Colon (tissue), 2 donors: ENCODE results near the gene TYR.
"Not testable (repeated sequence)": the region's sequence is repeated elsewhere in the genome, so short reads cannot be mapped to it uniquely, and the experiment has no call there.

Experiments used
- FAIRE-seq: peaks from 2 replicates; lab custom pipeline; 2012; peaks lifted over from hg19 to GRCh38; lab: Jason Lieb, UNC
- donor health status: control.
- donor health status: control.

Gene TYR

DNA sequence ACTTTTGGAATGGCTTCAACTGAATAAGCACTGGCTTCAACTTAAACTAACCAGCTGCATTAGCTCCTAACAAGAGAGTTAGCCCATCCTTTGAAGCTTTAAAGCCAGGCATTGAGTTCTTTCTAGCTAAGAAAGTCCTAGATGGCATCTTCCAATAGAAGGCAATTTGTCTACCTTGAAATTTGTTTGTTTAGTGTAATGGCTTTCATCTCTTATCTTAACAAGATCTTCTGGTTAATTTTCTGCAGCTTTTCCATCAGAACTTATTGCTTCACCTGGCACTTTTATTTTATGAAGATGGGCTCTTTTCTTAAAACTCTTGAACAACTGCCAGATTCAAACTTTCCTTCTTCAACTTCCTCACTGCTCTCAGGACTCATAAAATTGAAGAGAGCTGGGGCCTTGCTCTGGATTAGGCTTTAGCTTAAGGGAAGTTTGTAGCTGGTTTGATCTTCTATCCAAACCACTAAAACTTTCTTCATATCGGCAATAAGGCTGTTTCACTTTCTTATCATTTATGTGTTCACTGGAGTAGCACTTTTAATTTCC lies 94.9 kb downstream of the TYR start:
- FAIRE-seq = peak; percentile 70

DNA sequence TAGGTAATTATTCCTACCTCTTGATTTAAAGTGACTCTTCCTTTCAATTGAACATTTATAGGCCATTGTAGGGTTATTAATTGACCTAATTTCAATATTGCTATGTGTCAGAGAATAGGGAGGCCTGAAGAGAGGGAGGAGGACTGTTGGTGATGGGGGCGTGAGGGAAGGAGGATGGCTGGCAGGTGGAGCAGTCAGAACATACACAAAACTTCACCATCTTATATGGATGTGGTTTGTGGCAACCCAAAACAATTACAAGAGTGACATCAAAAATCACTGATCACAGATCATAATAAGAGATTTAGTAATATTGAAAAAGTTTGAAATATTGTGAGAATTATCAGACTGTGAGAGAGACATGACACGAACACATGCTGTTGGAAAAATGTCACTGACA lies 95.5 kb downstream of the TYR start:
- not testable (repeated sequence) for FAIRE-seq

DNA sequence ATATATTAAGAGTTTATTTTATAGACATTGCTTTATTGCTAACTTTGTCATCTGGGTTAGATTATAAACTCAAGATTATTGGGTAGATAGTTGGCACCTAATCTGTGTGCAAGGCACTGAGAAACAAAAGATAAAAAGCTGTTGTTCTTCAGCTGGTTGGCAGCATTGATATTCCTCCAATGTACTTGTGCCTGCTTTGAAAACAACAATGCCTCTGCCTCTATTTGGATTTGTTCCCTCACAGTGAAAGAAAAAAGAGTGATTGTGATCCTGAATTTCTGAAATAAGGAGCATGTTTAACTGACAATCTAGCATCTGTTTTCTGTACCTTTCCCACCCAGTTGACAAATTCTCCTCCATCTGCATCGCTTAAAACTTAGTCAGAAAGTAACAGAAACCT lies 98.3 kb downstream of the TYR start:
- FAIRE-seq = no peak

DNA sequence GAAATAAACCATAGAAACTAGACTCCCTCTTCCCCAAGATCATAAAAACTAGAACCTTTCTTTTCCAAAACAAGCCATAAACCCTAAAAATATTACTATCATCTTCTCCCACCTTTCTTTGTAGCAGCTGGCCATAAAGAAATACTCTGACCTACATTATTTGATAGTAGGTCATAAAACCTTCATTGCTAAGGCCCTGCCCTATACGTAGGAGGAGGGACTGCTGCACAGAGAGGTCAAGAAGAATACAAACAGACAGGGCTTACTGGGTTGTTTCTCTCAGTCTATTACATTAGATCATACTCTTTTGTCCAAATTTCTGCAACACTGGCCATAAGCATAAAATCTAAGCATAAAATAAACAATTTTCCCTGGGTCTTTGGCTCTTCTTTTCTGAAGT lies 101.5 kb downstream of the TYR start:
- no peak for FAIRE-seq

DNA sequence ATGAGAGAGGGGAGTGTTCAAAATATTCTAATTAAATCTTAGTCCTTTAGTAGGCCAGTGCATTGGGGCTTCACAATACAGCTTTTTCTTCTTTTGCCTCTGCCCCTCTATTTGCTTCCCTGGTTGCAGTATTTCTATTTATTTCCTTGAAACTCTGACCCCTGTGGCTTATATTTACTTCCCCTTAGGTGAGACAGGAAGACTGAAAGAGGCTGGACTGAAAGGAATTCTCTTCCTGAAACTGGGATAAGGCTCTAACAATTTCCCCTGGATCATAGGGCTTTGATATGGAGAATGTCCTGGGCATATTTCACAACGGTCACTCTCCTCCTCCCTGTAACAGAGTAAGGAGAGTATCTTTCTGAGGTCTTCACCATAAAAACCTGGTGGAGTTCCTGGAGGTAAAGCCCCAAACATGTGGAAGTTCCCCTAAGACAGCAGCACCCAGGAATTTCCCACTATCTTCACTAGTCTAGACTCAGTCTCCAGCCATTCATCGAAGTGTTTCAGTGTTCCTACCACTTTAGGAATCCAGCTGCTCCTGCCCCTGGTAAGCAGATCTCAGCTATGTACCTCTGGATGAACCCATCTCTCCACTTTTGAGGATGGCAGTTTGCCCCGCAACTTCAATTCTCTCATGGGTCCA lies 103.5 kb downstream of the TYR start:
- not testable (repeated sequence) for FAIRE-seq

DNA sequence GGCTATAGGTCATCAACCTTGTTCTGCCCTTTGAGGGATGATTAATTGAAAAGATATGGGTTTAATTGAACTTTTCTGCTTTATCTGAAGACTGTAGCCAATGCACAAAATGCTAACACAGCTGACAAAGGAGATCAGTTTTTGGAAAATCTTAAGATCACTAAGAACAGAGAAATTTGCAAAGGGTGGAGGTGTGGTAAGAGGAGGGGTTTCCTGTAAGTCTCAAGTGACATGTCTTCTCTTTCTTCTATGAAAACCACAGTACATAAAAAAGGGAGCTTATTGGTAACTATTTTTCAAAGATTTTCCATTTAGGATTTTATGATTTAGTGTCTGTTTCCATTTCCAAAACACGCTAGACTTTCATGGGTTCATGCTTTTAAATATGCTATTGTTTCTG lies 108.9 kb downstream of the TYR start:
- FAIRE-seq = not testable (repeated sequence)

DNA sequence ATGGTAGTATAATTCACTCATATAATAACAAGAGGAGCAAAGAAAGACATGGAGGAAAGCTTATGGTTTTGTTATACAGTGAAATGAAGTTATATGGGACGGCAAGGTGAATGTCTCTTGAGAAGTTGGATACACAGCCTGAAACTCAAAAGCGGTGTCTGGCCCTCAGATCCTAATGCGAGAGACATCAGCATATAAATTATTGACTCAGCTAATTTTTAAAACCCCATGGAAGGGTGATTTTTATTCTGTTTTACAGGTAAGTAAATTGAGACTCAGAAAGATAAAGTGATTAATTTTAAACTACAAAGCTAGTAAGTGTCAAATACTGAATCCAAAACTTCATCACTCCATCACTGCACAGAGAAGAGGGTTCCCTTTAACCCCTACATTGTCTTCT lies 110.3 kb downstream of the TYR start:
- FAIRE-seq = not testable (repeated sequence)

DNA sequence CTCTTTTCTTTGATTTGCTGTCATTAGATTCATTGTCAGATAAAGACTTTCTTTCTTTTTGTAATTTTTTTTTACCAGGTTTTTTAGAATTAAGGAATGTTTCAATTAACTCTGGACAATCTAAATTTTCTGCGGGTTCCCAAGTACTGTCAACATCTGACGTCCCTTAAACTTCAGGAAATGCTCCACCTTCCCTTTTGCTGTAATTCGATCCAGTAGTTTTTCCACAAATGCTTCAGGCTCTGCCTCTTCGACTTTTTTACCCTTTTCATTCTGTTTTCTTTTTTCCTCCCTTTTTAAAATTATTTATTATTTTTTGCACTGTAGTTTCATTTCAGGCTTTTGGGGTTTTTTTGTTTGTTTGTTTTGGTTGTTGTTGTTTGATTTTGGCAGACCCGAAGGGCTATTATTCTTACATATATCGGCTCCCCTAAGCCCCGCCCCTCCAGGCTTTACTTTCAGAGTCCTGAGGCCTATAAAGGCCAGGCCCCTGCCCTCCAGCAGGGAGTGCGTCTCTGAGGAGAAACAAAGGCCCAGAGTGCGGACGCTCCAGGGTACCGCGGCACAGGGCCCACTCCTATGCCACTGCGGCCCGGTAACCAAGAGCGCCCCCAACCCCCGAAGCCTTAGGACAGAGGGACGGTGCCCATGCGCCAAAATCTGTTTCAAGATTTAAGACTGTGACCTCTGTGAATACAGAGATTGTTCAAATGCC lies 116.4 kb downstream of the TYR start:
- no peak for FAIRE-seq

DNA sequence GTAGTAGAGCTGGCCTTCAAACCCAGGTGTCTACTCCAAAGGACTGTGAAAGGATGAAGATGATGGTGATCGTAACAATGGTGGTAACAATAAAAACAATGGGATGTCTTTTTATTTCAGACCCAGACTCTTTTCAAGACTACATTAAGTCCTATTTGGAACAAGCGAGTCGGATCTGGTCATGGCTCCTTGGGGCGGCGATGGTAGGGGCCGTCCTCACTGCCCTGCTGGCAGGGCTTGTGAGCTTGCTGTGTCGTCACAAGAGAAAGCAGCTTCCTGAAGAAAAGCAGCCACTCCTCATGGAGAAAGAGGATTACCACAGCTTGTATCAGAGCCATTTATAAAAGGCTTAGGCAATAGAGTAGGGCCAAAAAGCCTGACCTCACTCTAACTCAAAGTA lies 117.3 kb downstream of the TYR start:
- FAIRE-seq = not testable (repeated sequence)

DNA sequence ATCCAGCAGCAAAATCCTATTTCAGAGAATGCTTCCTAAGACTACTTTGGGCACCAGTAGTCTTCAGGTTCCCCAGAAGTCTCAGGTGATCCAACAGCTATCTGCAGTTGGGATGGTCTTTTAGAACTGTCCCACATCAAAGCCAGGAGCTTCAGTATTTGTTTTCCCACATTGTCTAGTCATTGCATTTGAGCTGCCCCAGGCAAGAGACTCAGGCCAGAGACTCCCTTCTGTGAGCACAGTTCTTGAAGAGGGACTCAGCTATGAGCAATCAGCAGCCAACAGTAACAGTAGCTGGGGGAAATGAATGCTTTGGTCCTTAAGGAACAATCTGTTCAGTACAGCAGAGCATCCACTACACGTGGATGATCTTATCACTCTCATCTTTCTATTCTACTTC lies 125.4 kb downstream of the TYR start:
- FAIRE-seq = not testable (repeated sequence)

DNA sequence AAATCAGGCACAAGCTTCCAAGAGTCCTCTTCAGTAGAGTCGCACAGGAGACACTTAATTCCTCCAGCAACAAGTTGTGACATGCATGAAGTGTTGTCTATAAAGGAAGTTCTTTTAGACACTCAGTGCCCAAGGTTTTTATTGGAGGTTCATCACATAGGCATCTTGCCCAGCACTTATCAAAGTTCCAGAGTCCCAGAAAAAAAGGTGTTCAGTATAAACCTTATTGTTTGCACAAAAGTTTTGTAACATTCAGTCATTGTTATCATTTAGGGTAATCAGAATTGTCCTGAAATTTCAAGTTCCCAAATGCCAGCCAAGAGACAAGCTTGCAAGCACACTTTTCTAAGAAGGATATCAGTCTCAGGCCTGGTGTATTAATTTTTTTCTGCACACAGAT lies 130.6 kb downstream of the TYR start:
- FAIRE-seq = not testable (repeated sequence)

DNA sequence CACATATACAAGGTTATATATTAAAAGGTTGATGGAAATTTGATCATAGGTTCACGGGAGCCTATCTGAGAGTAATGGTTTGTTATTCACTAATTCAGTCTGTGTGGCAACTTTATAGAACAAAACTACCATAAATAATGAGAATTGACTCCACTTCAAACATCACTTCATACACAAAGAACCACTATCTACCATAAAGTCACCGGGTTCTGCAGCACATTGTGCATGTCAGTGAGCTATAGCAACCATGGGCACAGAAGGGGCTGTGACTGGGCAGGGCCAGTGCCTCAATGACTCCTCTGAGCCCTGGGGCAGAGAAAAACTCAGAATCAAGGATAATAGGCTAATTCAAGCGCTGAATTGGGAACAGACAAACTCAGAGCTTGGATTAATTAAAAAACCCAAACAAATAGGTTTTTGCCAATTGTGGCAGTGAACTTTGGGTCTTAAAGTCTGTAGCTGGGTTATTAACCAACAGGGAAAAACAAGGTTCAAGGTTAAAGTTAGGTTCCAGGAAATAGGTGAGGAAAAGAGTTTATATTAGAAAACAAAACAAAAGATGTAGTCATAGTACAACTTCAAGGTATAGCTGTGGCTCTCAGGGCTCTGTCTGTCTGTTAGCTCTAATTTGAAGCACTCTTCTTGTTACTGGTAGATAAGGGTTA lies 131.8 kb downstream of the TYR start:
- not testable (repeated sequence) for FAIRE-seq

DNA sequence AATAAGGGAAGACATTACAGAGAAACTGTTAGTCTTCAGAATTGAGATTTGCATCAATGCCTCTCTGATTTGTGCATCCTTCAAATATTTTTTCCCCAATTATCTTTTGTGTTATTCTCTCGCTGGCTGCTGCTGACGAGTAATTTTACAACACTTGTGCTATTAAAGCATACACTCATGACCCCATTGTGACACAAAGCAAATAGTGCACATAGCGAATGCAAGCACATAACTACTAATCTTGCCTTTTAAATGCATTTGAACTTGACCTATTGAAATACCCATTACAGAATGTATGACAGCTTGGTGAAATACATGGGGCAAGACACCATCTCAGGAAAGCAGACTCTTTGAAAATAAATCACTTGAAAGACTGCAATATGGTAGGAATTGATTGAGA lies 132.9 kb downstream of the TYR start:
- FAIRE-seq = not testable (repeated sequence)

DNA sequence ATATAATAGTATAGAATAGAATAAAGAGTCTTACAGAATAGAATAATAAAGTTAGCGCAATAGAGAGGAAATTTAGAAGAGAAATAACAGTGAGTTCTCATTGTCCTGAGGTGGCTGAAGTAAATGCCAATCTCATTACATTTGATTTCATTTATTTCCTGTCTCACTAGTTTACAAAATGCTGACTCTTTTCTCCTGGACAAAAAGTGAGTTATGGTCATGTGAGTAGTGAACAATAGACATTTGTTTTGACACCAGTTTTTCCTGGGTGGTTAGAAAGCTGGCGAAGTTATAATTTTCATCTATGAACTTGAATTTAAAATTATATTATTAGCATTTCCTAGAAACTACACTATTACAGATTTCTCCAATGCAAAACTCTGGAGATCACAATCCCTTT lies 143.7 kb downstream of the TYR start:
- FAIRE-seq = no peak

DNA sequence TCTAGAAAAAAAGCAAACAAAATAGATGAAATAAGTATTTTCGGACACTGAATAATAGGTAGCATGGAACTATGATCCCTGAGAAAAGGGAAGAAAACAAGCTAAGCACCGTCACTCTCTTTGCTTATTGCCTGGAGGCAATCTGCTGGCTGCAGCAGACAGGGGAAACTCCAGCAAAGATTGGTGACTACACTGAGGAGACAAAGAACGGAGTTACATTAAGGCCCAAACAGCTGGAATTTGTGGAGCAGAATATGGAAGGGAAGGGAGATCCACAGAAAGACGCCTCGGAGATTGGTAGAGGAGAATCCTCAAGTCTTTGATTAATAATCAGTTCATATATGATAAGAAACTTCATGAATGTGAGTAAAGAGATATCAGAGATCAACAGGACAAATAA lies 150.2 kb downstream of the TYR start:
- FAIRE-seq = no peak

DNA sequence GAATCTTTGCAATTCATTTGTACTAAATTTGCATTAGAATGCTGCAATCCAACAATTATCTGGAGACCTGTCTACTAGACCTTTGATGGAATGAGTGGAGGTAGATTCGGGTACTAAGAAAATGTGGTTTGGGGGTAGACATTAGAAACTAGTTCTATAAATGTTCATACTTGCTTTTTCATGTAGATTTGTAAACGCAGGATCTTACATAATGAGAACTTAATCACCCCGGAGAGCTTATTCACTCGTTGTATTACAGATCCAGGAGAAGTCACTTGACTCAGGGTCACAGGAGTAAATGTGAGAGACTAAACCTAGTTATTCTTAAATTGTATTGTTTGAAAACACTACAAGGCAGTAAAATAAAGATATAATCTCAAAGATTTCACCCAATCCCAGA lies 154.3 kb downstream of the TYR start:
- FAIRE-seq = not testable (repeated sequence)

DNA sequence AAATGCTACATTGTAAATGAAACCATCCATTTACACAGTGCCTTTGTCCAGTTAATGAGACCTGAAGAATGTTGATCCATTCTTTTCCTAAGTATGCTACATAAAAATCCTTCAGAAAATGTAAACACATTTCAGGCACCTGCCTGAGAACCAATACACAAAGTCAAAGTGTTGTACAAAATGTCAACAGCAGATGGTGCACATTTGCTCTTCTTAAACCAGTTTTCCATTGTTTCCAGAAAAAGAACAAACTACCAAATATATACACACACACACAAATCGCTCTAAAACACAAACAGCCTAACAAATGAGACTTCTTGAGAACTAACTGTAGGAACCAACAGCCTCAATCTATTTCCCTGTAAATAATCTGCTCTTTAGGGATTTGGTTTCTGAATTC lies 156.0 kb downstream of the TYR start:
- FAIRE-seq = peak; percentile 76

DNA sequence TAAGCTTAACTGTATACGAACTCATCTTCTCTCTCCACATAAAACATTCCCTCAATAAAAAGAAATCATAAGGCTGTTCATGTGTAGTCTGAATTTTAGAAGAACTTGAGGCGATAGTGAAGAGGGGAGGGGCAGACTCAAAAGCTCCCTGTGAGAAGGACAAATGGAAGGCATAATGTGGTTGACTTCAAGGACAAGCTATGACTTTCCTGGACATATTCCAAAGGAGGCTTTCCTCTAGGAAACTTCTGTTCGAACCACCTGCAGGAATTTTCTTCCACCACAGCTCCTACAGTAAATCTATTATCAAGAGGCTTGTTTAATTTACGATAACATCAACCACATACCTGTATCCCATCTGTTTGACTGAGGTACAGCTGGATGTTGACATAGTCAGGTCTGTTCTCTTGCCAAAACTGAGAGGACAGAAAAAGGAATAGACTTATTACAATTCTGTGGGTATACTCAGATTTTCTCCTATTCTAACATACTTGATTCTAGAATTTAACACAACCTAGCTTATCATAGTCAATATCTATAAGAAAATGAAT lies 159.5 kb downstream of the TYR start:
- FAIRE-seq = not testable (repeated sequence)

DNA sequence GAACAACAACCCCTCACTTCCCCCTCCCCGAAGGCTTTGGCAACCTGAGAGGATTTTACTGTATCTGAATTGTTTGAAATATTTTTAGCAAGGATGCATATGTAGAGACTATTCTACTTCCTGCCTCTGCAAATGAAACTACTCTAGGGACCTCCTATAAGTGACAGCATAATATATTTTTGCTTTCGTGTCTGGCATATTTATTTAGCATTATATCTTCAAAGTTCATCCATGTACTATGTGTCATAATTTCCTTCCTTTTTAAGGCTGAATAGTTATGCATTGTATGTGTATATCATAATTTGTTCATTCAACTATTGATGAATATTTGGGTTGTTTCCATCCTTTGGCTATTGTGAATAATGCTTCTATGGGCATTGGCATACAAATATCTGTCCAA lies 160.4 kb downstream of the TYR start:
- not testable (repeated sequence) for FAIRE-seq

DNA sequence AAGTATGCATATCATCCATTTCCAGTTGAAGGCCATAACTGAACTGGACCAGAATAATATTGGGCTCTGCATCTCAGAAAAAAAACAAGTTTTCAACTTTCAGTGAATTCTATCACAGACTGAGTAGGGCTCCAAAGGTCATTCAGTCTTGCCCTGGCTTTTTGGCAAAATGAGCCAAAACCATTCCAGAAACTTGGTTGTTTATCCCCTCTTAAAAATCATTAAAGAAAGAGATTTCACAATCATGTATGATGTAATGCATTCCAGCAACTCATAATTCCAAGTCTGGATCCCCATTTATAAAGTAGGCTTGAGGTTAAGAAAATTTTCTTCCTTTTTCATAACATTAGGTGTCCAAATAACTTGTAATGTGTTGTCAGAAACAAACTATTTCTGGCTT lies 162.8 kb downstream of the TYR start:
- FAIRE-seq = not testable (repeated sequence)

DNA sequence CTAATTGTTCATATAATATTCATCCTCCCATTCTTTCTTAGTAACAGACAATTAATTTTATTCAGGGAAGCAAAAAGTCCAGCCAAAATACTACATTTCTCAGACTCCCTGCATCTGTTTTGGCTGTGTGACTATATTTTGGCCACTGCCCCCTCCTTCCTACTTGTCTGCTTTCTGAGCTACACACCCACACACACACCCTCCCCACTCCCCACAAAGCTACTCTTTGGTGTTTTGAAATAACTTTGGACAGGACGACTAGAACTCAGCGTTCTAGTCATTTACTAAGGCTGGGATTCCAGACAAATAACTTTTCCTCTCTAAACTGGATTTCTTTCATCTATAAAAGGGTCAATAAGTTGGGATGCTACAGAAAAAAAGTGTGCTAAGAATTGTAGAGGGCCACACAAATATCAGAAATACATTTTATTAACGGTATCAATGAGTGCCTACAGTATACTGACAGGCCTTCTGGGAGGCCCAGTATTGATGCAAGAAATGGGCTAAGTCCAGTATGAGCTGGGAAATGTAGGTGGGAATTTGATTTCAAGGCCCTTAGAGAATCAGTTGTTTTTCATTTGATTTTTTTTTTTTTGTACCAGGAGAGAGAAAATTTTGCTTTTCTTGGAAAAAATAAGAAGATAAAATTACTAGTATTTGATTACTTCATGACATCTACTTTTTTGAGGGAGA lies 165.4 kb downstream of the TYR start:
- not testable (repeated sequence) for FAIRE-seq
